ENCODE results near the gene CDH13. TPM values are rescaled to one million over a fixed set of nuclear protein-coding genes. Genes with fewer than 3 reads are reported as not detected.

CDH13 gene
- total and polyA plus RNA-seq, 3 experiments from 2014 or later = not detected

DNA sequence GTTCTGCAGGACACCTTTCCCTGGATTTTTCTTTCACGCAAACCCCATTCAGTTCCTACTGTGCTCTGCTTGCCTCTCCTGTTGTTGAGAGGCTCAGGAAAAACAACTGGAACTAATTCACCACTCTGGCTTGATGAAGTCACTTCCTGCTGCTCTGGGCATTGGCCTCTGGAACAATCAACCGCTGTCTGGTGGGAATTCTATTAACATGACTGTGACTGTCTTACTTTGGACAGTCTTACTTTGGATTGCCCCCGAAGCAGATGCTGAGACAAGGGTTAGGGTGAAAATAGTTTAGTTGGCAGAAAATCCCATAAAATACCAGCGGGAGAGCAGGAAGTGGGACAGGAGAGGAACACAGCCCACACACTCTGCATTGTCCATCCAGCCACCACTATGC is 1091.0 kb downstream of the CDH13 start:
- no peaks in the 10 kb centered on the region for H3K9me3 Mint-ChIP-seq
- no peaks in the 10 kb centered on the region for H3K36me3 Mint-ChIP-seq
- peaks cover 3 to 12% of the 10 kb centered on the region in 2 donors for H3K27me3 Mint-ChIP-seq
- H3K27me3 ChIP-seq (ENCODE audit: insufficient read depth, low read length, poor library complexity, severe bottlenecking) = no peaks in the 10 kb centered on the region
- no peaks in the 10 kb centered on the region for H3K4me1 Mint-ChIP-seq
- no peaks in the 10 kb centered on the region for H3K36me3 ChIP-seq (ENCODE audit: insufficient read depth, low read length)
- H3K27ac Mint-ChIP-seq = no peak overlapping the region
- H3K4me3 ChIP-seq (ENCODE audit: low read length) = no peak overlapping the region
- ChIA-PET CTCF (no interaction called here), POLR2A (no interaction called here)
- no peaks in the 10 kb centered on the region for H3K4me1 ChIP-seq (ENCODE audit: insufficient read depth, low read length)
- H3K9me3 ChIP-seq (ENCODE audit: low read length) = no peaks in the 10 kb centered on the region
- no peak for DNase-seq
- no peak overlapping the region for H3K4me3 Mint-ChIP-seq
- H3K27ac ChIP-seq (ENCODE audit: low read depth, low read length) = no peak overlapping the region

DNA sequence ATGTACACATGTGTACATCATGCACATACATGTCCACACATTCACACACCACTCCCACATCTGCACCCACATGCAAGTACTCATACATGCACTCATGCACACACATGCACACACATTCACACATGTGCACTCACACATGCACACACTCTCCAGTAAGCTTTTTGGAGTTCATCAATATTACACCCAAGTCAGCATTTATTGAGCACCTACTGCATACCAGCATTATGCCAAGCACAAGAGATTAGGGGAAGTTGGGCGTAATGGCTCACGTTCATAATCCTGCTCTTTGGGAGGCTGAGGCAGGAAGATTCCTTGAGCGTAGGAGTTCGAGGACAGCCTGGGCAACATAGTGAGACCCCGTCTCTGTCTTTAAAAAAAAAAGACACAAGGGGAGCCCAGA is 1093.4 kb downstream of the CDH13 start:
- Histone ChIP-seq H3K4me3 (ENCODE audit: low read length) (no peak overlapping the region), H3K27ac (ENCODE audit: low read depth, low read length) (no peak overlapping the region), H3K36me3 (ENCODE audit: insufficient read depth, low read length) (no peaks in the 10 kb centered on the region), H3K27me3 (ENCODE audit: insufficient read depth, low read length, poor library complexity, severe bottlenecking) (no peaks in the 10 kb centered on the region), H3K4me1 (ENCODE audit: insufficient read depth, low read length) (no peaks in the 10 kb centered on the region), H3K9me3 (ENCODE audit: low read length) (no peaks in the 10 kb centered on the region)
- no peak for DNase-seq
- no peaks in the 10 kb centered on the region for H3K36me3 Mint-ChIP-seq
- ChIA-PET CTCF (no interaction called here), POLR2A (no interaction called here)
- no peaks in the 10 kb centered on the region for H3K4me1 Mint-ChIP-seq
- H3K27me3 Mint-ChIP-seq = peaks cover 0 to 12% of the 10 kb centered on the region in 2 donors
- H3K4me3 Mint-ChIP-seq = no peak overlapping the region
- H3K27ac Mint-ChIP-seq = no peak overlapping the region
- H3K9me3 Mint-ChIP-seq = no peaks in the 10 kb centered on the region

DNA sequence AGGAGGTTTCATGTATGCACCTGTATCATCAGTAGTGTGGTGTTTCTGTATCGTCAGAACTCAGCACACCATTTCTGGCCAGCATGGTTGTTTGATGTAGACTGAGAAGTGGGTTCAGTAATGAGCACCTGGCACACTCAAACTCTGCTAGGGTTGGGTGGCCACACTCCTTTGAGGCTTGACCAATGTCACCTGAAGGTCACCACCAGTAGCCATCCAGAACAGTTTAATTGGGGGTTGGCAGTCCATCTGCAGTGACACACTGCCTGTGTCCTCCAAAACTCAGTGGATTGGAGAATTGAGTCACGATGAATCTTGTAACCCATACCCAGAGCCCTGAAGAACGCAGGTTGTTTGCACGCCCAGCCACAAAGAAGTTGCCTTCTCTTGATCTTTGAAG is 1094.2 kb downstream of the CDH13 start:
- H3K36me3 Mint-ChIP-seq = no peaks in the 10 kb centered on the region
- H3K4me3 Mint-ChIP-seq = no peak overlapping the region
- H3K4me1 ChIP-seq (ENCODE audit: insufficient read depth, low read length) = no peaks in the 10 kb centered on the region
- no peaks in the 10 kb centered on the region for H3K36me3 ChIP-seq (ENCODE audit: insufficient read depth, low read length)
- POLR2A ChIA-PET = no interaction called here
- H3K4me1 Mint-ChIP-seq = no peaks in the 10 kb centered on the region
- peaks cover 0 to 12% of the 10 kb centered on the region in 2 donors for H3K27me3 Mint-ChIP-seq
- no peaks in the 10 kb centered on the region for H3K9me3 Mint-ChIP-seq
- H3K27ac ChIP-seq (ENCODE audit: low read depth, low read length) = no peak overlapping the region
- no peaks in the 10 kb centered on the region for H3K27me3 ChIP-seq (ENCODE audit: insufficient read depth, low read length, poor library complexity, severe bottlenecking)
- H3K27ac Mint-ChIP-seq = no peak overlapping the region
- no peak overlapping the region for H3K4me3 ChIP-seq (ENCODE audit: low read length)
- CTCF ChIA-PET = no interaction called here
- DNase-seq = no peak
- no peaks in the 10 kb centered on the region for H3K9me3 ChIP-seq (ENCODE audit: low read length)

DNA sequence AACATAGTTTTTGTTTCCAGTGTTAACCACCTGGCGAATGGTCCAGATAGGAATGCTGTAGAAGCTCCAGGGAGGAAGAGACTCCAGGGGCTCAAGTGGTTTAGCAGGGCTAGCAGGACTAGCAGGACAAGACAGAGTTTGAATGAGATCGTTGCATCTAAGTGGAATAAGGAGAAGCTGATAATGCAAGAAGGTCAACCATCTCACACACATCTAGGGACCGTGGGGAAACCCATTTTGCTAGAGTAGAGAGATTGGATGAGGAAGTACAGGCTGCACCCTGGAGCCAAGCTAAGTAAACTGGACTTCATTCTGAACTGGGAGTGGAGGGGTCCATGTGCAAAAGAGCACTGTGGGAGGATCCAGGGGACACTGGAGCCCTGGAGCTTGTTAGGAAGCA is 1094.9 kb downstream of the CDH13 start:
- Mint-ChIP-seq H3K9me3 (no peaks in the 10 kb centered on the region), H3K4me3 (no peak overlapping the region), H3K36me3 (no peaks in the 10 kb centered on the region), H3K4me1 (no peaks in the 10 kb centered on the region), H3K27me3 (peaks cover 0 to 12% of the 10 kb centered on the region in 2 donors), H3K27ac (no peak overlapping the region)
- DNase-seq = no peak
- ChIA-PET CTCF (no interaction called here), POLR2A (interaction anchor here (0.6 kb wide), 1 partner anchor 12 kb away, joined by 5 read pairs; no protein-coding TSS in a partner anchor)
- Histone ChIP-seq H3K9me3 (ENCODE audit: low read length) (no peaks in the 10 kb centered on the region), H3K27me3 (ENCODE audit: insufficient read depth, low read length, poor library complexity, severe bottlenecking) (no peaks in the 10 kb centered on the region), H3K27ac (ENCODE audit: low read depth, low read length) (no peak overlapping the region), H3K36me3 (ENCODE audit: insufficient read depth, low read length) (no peaks in the 10 kb centered on the region), H3K4me1 (ENCODE audit: insufficient read depth, low read length) (no peaks in the 10 kb centered on the region), H3K4me3 (ENCODE audit: low read length) (no peak overlapping the region)

DNA sequence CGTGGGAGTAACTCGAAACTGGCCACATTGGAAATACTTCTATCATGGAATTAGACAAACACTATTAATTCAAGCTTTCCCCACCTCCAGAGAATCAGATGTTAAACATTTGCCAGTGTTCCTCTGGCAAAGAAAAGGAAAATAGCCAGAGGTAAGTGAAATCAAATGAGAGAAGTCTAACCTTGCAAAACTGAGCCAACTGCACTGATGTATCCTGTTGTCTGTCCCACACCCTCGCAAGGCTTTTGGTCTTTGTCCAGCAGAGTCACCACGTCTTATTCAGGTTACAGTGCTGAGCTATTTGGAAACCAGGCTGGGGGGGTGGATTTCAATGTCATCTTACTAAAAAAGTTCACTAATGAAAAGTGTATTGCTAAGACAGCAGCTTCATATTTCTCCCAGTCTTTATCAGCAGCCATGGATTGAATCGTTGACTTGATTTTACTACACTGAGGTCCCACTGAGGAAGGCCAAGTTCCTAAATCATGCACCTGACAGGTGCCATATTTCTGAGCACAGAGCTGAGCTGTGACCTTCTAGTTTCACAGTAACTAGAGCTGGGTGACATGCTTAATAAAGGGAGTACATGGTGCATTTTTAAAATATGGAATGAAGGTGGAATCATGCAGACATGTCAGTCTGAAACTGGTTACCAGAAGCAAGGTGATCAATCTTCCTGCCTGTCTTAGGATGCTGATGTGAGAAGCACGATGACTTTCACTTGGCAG is 1095.9 kb downstream of the CDH13 start:
- no peaks in the 10 kb centered on the region for H3K4me1 ChIP-seq (ENCODE audit: insufficient read depth, low read length)
- H3K9me3 ChIP-seq (ENCODE audit: low read length) = no peaks in the 10 kb centered on the region
- CTCF ChIA-PET = no interaction called here
- no peak for DNase-seq
- Mint-ChIP-seq H3K4me3 (no peak overlapping the region), H3K27ac (no peak overlapping the region), H3K4me1 (no peaks in the 10 kb centered on the region), H3K9me3 (no peaks in the 10 kb centered on the region), H3K36me3 (no peaks in the 10 kb centered on the region), H3K27me3 (peaks cover 0 to 12% of the 10 kb centered on the region in 2 donors)
- POLR2A ChIA-PET = no interaction called here
- no peaks in the 10 kb centered on the region for H3K27me3 ChIP-seq (ENCODE audit: insufficient read depth, low read length, poor library complexity, severe bottlenecking)
- H3K27ac ChIP-seq (ENCODE audit: low read depth, low read length) = no peak overlapping the region
- H3K4me3 ChIP-seq (ENCODE audit: low read length) = no peak overlapping the region
- no peaks in the 10 kb centered on the region for H3K36me3 ChIP-seq (ENCODE audit: insufficient read depth, low read length)

DNA sequence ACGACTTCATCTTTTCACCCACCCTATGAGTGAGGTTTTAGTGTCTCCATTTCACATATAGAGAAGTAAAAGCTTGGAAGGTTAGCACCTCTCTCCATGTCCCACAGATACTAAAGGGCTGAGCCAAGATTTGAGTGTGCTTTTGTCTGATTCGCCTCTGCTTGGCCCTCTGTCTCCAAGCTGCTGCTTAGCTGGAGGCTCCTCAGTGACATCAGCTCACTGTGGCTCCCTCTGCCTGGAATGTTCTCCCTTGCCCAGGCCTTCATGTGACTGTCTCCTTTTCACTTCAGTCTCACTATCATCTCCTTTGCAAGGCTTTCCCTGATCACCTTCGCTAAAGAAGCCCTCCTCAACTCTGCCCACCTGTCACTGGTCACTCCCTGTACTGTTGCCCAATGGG is 1096.5 kb downstream of the CDH13 start:
- H3K27ac Mint-ChIP-seq = no peak overlapping the region
- POLR2A ChIA-PET = no interaction called here
- Histone ChIP-seq H3K9me3 (ENCODE audit: low read length) (no peaks in the 10 kb centered on the region), H3K36me3 (ENCODE audit: insufficient read depth, low read length) (no peaks in the 10 kb centered on the region), H3K27ac (ENCODE audit: low read depth, low read length) (no peak overlapping the region), H3K4me1 (ENCODE audit: insufficient read depth, low read length) (no peaks in the 10 kb centered on the region), H3K27me3 (ENCODE audit: insufficient read depth, low read length, poor library complexity, severe bottlenecking) (no peaks in the 10 kb centered on the region), H3K4me3 (ENCODE audit: low read length) (no peak overlapping the region)
- H3K36me3 Mint-ChIP-seq = no peaks in the 10 kb centered on the region
- no peak for DNase-seq
- H3K9me3 Mint-ChIP-seq = no peaks in the 10 kb centered on the region
- no peak overlapping the region for H3K4me3 Mint-ChIP-seq
- H3K4me1 Mint-ChIP-seq = no peaks in the 10 kb centered on the region
- H3K27me3 Mint-ChIP-seq = peaks cover 0 to 10% of the 10 kb centered on the region in 2 donors
- CTCF ChIA-PET = no interaction called here

DNA sequence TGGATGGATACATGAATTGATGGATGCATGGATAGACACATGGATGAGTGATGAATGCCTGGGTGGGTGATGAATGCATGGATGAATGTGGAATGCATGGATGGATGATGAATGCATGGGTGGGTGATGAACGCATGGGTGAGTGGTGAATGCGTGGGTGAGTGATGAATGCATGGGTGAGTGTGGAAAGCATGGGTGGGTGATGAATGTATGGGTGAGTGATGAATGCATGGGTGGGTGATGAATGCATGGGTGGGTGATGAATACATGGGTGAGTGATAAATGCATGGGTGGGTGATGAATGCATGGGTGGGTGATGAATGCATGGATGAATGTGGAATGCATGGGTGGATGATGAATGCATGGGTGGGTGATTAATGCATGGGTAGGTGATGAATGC is 1097.1 kb downstream of the CDH13 start:
- ChIA-PET CTCF (no interaction called here), POLR2A (no interaction called here)
- no peak overlapping the region for H3K27ac Mint-ChIP-seq
- DNase-seq = no peak
- H3K4me1 ChIP-seq (ENCODE audit: insufficient read depth, low read length) = no peaks in the 10 kb centered on the region
- H3K36me3 ChIP-seq (ENCODE audit: insufficient read depth, low read length) = no peaks in the 10 kb centered on the region
- H3K27ac ChIP-seq (ENCODE audit: low read depth, low read length) = no peak overlapping the region
- peaks cover 0 to 5% of the 10 kb centered on the region in 2 donors for H3K27me3 Mint-ChIP-seq
- no peaks in the 10 kb centered on the region for H3K36me3 Mint-ChIP-seq
- H3K4me1 Mint-ChIP-seq = no peaks in the 10 kb centered on the region
- H3K9me3 ChIP-seq (ENCODE audit: low read length) = no peaks in the 10 kb centered on the region
- H3K9me3 Mint-ChIP-seq = no peaks in the 10 kb centered on the region
- no peak overlapping the region for H3K4me3 ChIP-seq (ENCODE audit: low read length)
- no peaks in the 10 kb centered on the region for H3K27me3 ChIP-seq (ENCODE audit: insufficient read depth, low read length, poor library complexity, severe bottlenecking)
- no peak overlapping the region for H3K4me3 Mint-ChIP-seq

DNA sequence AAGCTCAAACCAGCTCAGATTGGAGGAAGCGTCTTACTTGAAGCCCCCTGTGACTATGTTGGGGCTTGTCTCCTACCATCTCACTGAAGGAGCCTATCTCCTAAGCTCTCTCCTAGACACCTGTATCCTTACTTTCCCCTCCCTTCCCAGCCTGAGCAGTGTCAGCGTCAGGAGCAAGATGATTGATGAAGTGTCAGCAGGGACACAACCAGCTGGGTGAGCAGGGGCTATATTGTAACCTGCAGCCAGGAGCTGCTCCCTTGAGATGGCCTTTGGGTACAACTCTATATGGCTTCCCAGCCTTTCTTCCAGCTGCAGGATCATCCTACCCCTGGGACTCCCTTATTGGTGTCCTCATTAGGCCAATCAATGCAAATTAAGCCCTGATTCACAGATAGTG is 1097.8 kb downstream of the CDH13 start:
- Histone ChIP-seq H3K27ac (ENCODE audit: low read depth, low read length) (no peak overlapping the region), H3K9me3 (ENCODE audit: low read length) (no peaks in the 10 kb centered on the region), H3K36me3 (ENCODE audit: insufficient read depth, low read length) (no peaks in the 10 kb centered on the region), H3K4me1 (ENCODE audit: insufficient read depth, low read length) (no peaks in the 10 kb centered on the region), H3K4me3 (ENCODE audit: low read length) (no peak overlapping the region), H3K27me3 (ENCODE audit: insufficient read depth, low read length, poor library complexity, severe bottlenecking) (no peaks in the 10 kb centered on the region)
- no peak overlapping the region for H3K27ac Mint-ChIP-seq
- H3K36me3 Mint-ChIP-seq = no peaks in the 10 kb centered on the region
- ChIA-PET CTCF (no interaction called here), POLR2A (no interaction called here)
- peaks cover 3 to 5% of the 10 kb centered on the region in 2 donors for H3K27me3 Mint-ChIP-seq
- H3K4me1 Mint-ChIP-seq = no peaks in the 10 kb centered on the region
- no peaks in the 10 kb centered on the region for H3K9me3 Mint-ChIP-seq
- no peak for DNase-seq
- H3K4me3 Mint-ChIP-seq = no peak overlapping the region
